ENCODE measurements around the gene TRPV2.

- TF ChIP-seq CTCF (IDR thresholded peaks at IDR 0.05) (no peak), POLR2A (IDR thresholded peaks at IDR 0.05) (no peak)
Measured at GRCh38 chr17:16391451-16391850, 23.9 kb upstream of the TRPV2 start.
